HCT116 (cell line): ENCODE results near the gene CCND1. TPM values are rescaled to one million over a fixed set of nuclear protein-coding genes. Genes with fewer than 3 reads are reported as not detected.

ENCODE experiments used
- ATAC-seq: fragments of 200-7000 bp; cut with Tn5 transposase; 2 replicates; pipeline ENCODE4 v1.9.1; 2020; ENCODE audit warnings: mild to moderate bottlenecking, moderate library complexity
- BruUV-seq: library from RNA; stranded (reverse); fragments of 400-500 nt; replicated peaks from 2 replicates; lab custom pipeline; 2021; lab: Mats Ljungman, UMichigan
- CTCF ChIA-PET: fragments of 300-600 bp; sonication (Branson Sonifier 250); formaldehyde crosslinking; loops from one replicate; lab custom pipeline; 2021; ENCODE audit warnings: antibody characterized with exemption; lab: Charles Lee
- POLR2A ChIA-PET: fragments of 300-600, 350-600 bp; sonication (Branson Sonifier 250); formaldehyde crosslinking; loops from one replicate; lab custom pipeline; 2021; ENCODE audit warnings: antibody characterized with exemption; lab: Charles Lee
- RAD21 ChIA-PET, 2 experiments: fragments of 300-600 bp; sonication (Branson Sonifier 250); formaldehyde crosslinking; loops; one replicate each; lab custom pipeline; 2023; ENCODE audit warnings: low total read pairs in 2 of 2; ENCODE audit not compliant: uncharacterized antibody in 2 of 2, unreplicated experiment in 2 of 2, low non-redundant PET in 1 of 2; lab: Charles Lee
- DNase-seq: peaks from one replicate; pipeline ENCODE4 v3.0.0-alpha.2; 2010; ENCODE audit warnings: low read depth, low spot score
- H2AFZ ChIP-seq: fragments of 200-600 bp; shearing (Covaris generic), sonication (generic); 2 replicates; pipeline ENCODE4 v1.6.1; 2017; ENCODE audit warnings: low read depth, mixed run types, mixed read lengths, antibody characterized with exemption, low read length; ENCODE audit not compliant: poor library complexity, severe bottlenecking
- H3K27ac ChIP-seq: 2 replicates; pipeline ENCODE4 v1.5.1; 2012; ENCODE audit warnings: low read depth, low read length
- H3K27me3 ChIP-seq: fragments of 200-600 bp; sonication (generic); 2 replicates; pipeline ENCODE4 v1.6.1; 2016; ENCODE audit warnings: mixed run types, low read length, mixed read lengths; ENCODE audit not compliant: insufficient read depth
- H3K36me3 ChIP-seq, 2 experiments: fragments of 200-500 bp in 1 of 2; fragments of 200-600 bp in 1 of 2; sonication (Bioruptor generic) in 1 of 2; sonication (generic) in 1 of 2; 2 replicates each; pipeline versions ENCODE4 v1.5.1 to v1.6.1; 2014 to 2016; ENCODE audit warnings: low read length in 2 of 2, inconsistent platforms in 1 of 2, mixed read lengths in 1 of 2, mixed run types in 1 of 2; ENCODE audit not compliant: insufficient read depth in 2 of 2, control insufficient read depth in 1 of 2
- H3K4me1 ChIP-seq, 2 experiments: fragments of 200-600 bp in 1 of 2; sonication (generic) in 1 of 2; 2 replicates each; pipeline versions ENCODE4 v1.5.1 to v1.6.1; 2012 to 2017; ENCODE audit warnings: low read length in 2 of 2, inconsistent platforms in 1 of 2, mild to moderate bottlenecking in 1 of 2, mixed read lengths in 1 of 2, mixed run types in 1 of 2, moderate library complexity in 1 of 2; ENCODE audit not compliant: insufficient read depth in 2 of 2, control insufficient read depth in 1 of 2
- H3K4me2 ChIP-seq: fragments of 200-600 bp; sonication (generic); 2 replicates; pipeline ENCODE4 v1.6.1; 2017; ENCODE audit warnings: mixed run types, low read length, mixed read lengths
- H3K4me3 ChIP-seq, 2 experiments: fragments of 200-600 bp in 1 of 2; sonication (generic) in 1 of 2; replicated peaks in 1 of 2; 2 replicates each; pipeline ENCODE4 v1.5.1; 2011 to 2016; ENCODE audit warnings: low read length in 2 of 2, control low read depth in 1 of 2, low read depth in 1 of 2, mild to moderate bottlenecking in 1 of 2, mixed read lengths in 1 of 2, mixed run types in 1 of 2
- H3K79me2 ChIP-seq: fragments of 200-600 bp; sonication (generic); 2 replicates; pipeline ENCODE4 v1.6.1; 2017; ENCODE audit warnings: mild to moderate bottlenecking, mixed run types, low read length, moderate library complexity, mixed read lengths; ENCODE audit not compliant: insufficient read depth
- H3K9ac ChIP-seq: fragments of 200-600 bp; sonication (generic); 2 replicates; pipeline ENCODE4 v1.6.1; 2016; ENCODE audit warnings: low read length, mixed read lengths
- H3K9me2 ChIP-seq: fragments of 200-600 bp; sonication (generic), shearing (Covaris generic); 2 replicates; pipeline ENCODE4 v1.6.1; 2017; ENCODE audit warnings: mixed run types, mild to moderate bottlenecking, moderate library complexity; ENCODE audit not compliant: insufficient read depth
- H3K9me3 ChIP-seq, 2 experiments: fragments of 200-500 bp in 1 of 2; fragments of 200-600 bp in 1 of 2; sonication (Bioruptor generic) in 1 of 2; sonication (generic) in 1 of 2; 2 replicates each; pipeline ENCODE4 v1.6.1; 2014 to 2017; ENCODE audit warnings: low read length in 2 of 2, mixed read lengths in 2 of 2, inconsistent platforms in 1 of 2, low read depth in 1 of 2, mild to moderate bottlenecking in 1 of 2, mixed run types in 1 of 2, moderate library complexity in 1 of 2; ENCODE audit not compliant: control insufficient read depth in 1 of 2, insufficient read depth in 1 of 2
- H4K20me1 ChIP-seq: fragments of 200-600 bp; sonication (generic), shearing (Covaris generic); 2 replicates; pipeline ENCODE4 v1.6.1; 2017; ENCODE audit warnings: mixed run types, mild to moderate bottlenecking, moderate library complexity; ENCODE audit not compliant: insufficient read depth
- CBX3 ChIP-seq: IDR thresholded peaks from 2 replicates; pipeline ENCODE4 v1.6.1; 2012; ENCODE audit warnings: low read depth
- EGR1 ChIP-seq: IDR thresholded peaks from 2 replicates; pipeline ENCODE4 v1.6.1; 2012; ENCODE audit warnings: low read depth
- ELF1 ChIP-seq: IDR thresholded peaks from 2 replicates; pipeline ENCODE4 v1.6.1; 2012; ENCODE audit warnings: low read depth, borderline replicate concordance
- EZH2phosphoT487 ChIP-seq: fragments of 200-600 bp; IDR thresholded peaks from 2 replicates; pipeline ENCODE4 v1.6.1; 2018; ENCODE audit warnings: antibody characterized with exemption, borderline replicate concordance
- POLR2A ChIP-seq: IDR thresholded peaks from 2 replicates; pipeline ENCODE4 v1.7.0; 2011; ENCODE audit warnings: borderline replicate concordance; ENCODE audit not compliant: insufficient read depth, insufficient read length; ENCODE audit errors: extremely low read depth
- POLR2AphosphoS5 ChIP-seq: IDR thresholded peaks from 2 replicates; pipeline ENCODE4 v1.6.1; 2011; ENCODE audit warnings: mild to moderate bottlenecking, low read depth, low read length, moderate library complexity
- TCF7L2 ChIP-seq: IDR thresholded peaks from 2 replicates; pipeline ENCODE4 v1.7.0; 2011; ENCODE audit warnings: borderline replicate concordance, inconsistent platforms; ENCODE audit not compliant: insufficient read depth, insufficient read length; ENCODE audit errors: extremely low read depth
- ZFX ChIP-seq: fragments of 450-650 bp; IDR thresholded peaks from 2 replicates; pipeline ENCODE4 v1.6.1; 2017
- intact Hi-C: fragments of 100-400 bp; cut with micrococcal nuclease; formaldehyde crosslinking; loops from 2 replicates; pipeline ENCODE4 v1.10.0; 2022
- total RNA-seq: library from RNA; stranded (reverse); gene quantifications from one replicate; pipeline ENCODE4 v1.2.1, GENCODE V29; 2021; ENCODE audit not compliant: unreplicated experiment
- TF ChIP-seq, protein P1 (sequence below): IDR thresholded peaks from 2 replicates; pipeline ENCODE4 v1.6.1; 2011; ENCODE audit warnings: mild to moderate bottlenecking, low read length, moderate library complexity; ENCODE audit not compliant: insufficient replicate concordance; ENCODE audit errors: extremely low read depth
- TF ChIP-seq, protein P2 (sequence below): IDR thresholded peaks from 2 replicates; pipeline ENCODE4 v1.6.1; 2012; ENCODE audit warnings: low read depth
- TF ChIP-seq, protein P3 (sequence below), 3 experiments: fragments of 200-600 bp in 1 of 3; sonication (generic) in 1 of 3; IDR thresholded peaks in 2 of 3; conservative IDR thresholded peaks in 1 of 3; 2 replicates each; pipeline ENCODE4 v1.5.1; 2012 to 2017; ENCODE audit warnings: low read depth in 2 of 3, low read length in 2 of 3, antibody characterized with exemption in 1 of 3, borderline replicate concordance in 1 of 3, control low read depth in 1 of 3, mild to moderate bottlenecking in 1 of 3, mixed read lengths in 1 of 3, mixed run types in 1 of 3, moderate library complexity in 1 of 3; ENCODE audit not compliant: insufficient read depth in 1 of 3
- TF ChIP-seq, protein P4 (sequence below): IDR thresholded peaks from 2 replicates; pipeline ENCODE4 v1.6.1; 2012
- TF ChIP-seq, protein P5 (sequence below): IDR thresholded peaks from 2 replicates; pipeline ENCODE4 v1.6.1; 2012

Gene CCND1
- total RNA-seq, 1 experiment from 2014 or later: 601 TPM

DNA sequence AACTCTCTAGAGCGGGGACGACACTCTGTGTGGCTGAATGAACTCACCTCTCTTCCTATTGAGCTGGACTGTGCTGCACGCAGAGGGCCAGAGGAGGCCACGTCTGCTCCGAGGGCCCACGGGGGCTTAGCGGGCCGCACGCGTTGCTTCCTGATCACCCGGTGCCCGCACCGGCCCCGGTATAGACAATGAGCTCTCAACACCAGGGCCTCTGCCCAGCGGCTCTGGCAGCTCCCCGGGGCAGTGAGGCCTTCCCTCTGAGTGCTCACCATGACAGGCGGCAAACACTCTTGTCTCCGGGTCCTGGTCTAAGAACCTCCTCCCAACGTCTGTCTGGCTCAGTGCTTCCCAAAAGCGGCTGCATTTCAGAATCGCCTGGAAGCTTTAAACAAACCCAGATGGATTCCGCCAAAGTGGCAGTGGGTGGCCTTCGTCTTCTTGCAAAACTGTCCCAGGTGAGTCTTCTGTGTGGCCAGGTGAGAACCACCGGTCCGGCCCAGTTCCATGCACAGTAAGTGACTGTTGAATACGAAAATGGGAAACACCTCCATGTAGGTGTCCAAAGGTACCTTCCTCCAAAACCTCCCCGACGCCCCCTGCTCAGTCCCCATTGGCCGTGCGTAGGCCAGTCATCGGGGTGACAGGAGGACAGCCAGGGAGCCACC, 47.8 kb upstream of the CCND1 start:
- TF ChIP-seq POLR2A: no peak
- TF ChIP-seq CBX3: no peak
- TF ChIP-seq, protein P1, sequence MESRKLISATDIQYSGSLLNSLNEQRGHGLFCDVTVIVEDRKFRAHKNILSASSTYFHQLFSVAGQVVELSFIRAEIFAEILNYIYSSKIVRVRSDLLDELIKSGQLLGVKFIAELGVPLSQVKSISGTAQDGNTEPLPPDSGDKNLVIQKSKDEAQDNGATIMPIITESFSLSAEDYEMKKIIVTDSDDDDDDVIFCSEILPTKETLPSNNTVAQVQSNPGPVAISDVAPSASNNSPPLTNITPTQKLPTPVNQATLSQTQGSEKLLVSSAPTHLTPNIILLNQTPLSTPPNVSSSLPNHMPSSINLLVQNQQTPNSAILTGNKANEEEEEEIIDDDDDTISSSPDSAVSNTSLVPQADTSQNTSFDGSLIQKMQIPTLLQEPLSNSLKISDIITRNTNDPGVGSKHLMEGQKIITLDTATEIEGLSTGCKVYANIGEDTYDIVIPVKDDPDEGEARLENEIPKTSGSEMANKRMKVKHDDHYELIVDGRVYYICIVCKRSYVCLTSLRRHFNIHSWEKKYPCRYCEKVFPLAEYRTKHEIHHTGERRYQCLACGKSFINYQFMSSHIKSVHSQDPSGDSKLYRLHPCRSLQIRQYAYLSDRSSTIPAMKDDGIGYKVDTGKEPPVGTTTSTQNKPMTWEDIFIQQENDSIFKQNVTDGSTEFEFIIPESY: no peak
- TF ChIP-seq EGR1: no peak
- no peak for TF ChIP-seq ELF1
- TF ChIP-seq, protein P2, sequence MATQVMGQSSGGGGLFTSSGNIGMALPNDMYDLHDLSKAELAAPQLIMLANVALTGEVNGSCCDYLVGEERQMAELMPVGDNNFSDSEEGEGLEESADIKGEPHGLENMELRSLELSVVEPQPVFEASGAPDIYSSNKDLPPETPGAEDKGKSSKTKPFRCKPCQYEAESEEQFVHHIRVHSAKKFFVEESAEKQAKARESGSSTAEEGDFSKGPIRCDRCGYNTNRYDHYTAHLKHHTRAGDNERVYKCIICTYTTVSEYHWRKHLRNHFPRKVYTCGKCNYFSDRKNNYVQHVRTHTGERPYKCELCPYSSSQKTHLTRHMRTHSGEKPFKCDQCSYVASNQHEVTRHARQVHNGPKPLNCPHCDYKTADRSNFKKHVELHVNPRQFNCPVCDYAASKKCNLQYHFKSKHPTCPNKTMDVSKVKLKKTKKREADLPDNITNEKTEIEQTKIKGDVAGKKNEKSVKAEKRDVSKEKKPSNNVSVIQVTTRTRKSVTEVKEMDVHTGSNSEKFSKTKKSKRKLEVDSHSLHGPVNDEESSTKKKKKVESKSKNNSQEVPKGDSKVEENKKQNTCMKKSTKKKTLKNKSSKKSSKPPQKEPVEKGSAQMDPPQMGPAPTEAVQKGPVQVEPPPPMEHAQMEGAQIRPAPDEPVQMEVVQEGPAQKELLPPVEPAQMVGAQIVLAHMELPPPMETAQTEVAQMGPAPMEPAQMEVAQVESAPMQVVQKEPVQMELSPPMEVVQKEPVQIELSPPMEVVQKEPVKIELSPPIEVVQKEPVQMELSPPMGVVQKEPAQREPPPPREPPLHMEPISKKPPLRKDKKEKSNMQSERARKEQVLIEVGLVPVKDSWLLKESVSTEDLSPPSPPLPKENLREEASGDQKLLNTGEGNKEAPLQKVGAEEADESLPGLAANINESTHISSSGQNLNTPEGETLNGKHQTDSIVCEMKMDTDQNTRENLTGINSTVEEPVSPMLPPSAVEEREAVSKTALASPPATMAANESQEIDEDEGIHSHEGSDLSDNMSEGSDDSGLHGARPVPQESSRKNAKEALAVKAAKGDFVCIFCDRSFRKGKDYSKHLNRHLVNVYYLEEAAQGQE: no peak
- TF ChIP-seq, protein P3, sequence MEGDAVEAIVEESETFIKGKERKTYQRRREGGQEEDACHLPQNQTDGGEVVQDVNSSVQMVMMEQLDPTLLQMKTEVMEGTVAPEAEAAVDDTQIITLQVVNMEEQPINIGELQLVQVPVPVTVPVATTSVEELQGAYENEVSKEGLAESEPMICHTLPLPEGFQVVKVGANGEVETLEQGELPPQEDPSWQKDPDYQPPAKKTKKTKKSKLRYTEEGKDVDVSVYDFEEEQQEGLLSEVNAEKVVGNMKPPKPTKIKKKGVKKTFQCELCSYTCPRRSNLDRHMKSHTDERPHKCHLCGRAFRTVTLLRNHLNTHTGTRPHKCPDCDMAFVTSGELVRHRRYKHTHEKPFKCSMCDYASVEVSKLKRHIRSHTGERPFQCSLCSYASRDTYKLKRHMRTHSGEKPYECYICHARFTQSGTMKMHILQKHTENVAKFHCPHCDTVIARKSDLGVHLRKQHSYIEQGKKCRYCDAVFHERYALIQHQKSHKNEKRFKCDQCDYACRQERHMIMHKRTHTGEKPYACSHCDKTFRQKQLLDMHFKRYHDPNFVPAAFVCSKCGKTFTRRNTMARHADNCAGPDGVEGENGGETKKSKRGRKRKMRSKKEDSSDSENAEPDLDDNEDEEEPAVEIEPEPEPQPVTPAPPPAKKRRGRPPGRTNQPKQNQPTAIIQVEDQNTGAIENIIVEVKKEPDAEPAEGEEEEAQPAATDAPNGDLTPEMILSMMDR (IDR thresholded peaks at IDR 0.05 in 2 of 3, conservative IDR thresholded peaks at IDR 0.05 in 1 of 3; ENCODE audit: borderline replicate concordance in 1 of 3, insufficient read depth in 1 of 3, low read depth in 2 of 3, low read length in 2 of 3): no peak
- TF ChIP-seq, protein P4, sequence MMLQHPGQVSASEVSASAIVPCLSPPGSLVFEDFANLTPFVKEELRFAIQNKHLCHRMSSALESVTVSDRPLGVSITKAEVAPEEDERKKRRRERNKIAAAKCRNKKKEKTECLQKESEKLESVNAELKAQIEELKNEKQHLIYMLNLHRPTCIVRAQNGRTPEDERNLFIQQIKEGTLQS: no peak
- no peak for TF ChIP-seq POLR2AphosphoS5
- no peak for TF ChIP-seq ZFX
- no peak for TF ChIP-seq TCF7L2
- TF ChIP-seq, protein P5, sequence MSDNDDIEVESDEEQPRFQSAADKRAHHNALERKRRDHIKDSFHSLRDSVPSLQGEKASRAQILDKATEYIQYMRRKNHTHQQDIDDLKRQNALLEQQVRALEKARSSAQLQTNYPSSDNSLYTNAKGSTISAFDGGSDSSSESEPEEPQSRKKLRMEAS: no peak
- TF ChIP-seq EZH2phosphoT487: no peak
- ATAC-seq: no peak
- H4K20me1 ChIP-seq: no peaks in the 10 kb centered on the region
- BruUV-seq: no TSS peak
- H3K4me1 ChIP-seq: peaks cover 0 to 9% of the 10 kb centered on the region in 2 experiments; a peak in 2 of 4 replicates
- no peaks in the 10 kb centered on the region for H3K27me3 ChIP-seq
- no peaks in the 10 kb centered on the region; a peak in 1 of 4 replicates for H3K9me3 ChIP-seq
- POLR2A ChIA-PET: no interaction called here
- H3K79me2 ChIP-seq: no peaks in the 10 kb centered on the region
- no peak overlapping the region for H3K4me3 ChIP-seq
- H2AFZ ChIP-seq: no peak overlapping the region
- no peak overlapping the region for H3K27ac ChIP-seq
- no peak overlapping the region for H3K4me2 ChIP-seq
- H3K36me3 ChIP-seq: no peaks in the 10 kb centered on the region
- RAD21 ChIA-PET: no interaction called here
- DNase-seq: no peak
- CTCF ChIA-PET: no interaction called here
- intact Hi-C loops: no loop called here
- no peaks in the 10 kb centered on the region for H3K9me2 ChIP-seq
- no peak overlapping the region for H3K9ac ChIP-seq
